Measurements from ENCODE around the gene EPHB3.

EPHB3 gene

DNA sequence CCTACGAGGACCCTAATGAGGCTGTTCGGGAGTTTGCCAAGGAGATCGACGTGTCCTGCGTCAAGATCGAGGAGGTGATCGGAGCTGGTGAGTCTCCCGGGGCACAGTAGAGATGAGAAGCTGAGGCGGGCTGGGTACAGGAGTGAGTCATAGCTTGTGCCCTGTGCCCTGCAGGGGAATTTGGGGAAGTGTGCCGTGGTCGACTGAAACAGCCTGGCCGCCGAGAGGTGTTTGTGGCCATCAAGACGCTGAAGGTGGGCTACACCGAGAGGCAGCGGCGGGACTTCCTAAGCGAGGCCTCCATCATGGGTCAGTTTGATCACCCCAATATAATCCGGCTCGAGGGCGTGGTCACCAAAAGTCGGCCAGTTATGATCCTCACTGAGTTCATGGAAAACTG lies 17.9 kb downstream of the EPHB3 start:
- DNase-seq (ENCODE audit: low read depth in 2 of 2, low spot score in 1 of 2): no peak

DNA sequence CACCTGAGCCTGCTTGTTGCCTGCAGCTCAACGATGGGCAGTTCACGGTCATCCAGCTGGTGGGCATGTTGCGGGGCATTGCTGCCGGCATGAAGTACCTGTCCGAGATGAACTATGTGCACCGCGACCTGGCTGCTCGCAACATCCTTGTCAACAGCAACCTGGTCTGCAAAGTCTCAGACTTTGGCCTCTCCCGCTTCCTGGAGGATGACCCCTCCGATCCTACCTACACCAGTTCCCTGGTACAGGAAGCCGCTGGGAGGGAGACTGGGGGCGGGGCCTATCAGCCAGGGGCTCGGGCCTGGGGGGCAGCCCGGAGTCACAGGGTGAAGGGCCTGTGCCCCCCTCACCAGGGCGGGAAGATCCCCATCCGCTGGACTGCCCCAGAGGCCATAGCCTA lies 18.8 kb downstream of the EPHB3 start:
- no peak for DNase-seq (ENCODE audit: low read depth in 2 of 2, low spot score in 1 of 2)

DNA sequence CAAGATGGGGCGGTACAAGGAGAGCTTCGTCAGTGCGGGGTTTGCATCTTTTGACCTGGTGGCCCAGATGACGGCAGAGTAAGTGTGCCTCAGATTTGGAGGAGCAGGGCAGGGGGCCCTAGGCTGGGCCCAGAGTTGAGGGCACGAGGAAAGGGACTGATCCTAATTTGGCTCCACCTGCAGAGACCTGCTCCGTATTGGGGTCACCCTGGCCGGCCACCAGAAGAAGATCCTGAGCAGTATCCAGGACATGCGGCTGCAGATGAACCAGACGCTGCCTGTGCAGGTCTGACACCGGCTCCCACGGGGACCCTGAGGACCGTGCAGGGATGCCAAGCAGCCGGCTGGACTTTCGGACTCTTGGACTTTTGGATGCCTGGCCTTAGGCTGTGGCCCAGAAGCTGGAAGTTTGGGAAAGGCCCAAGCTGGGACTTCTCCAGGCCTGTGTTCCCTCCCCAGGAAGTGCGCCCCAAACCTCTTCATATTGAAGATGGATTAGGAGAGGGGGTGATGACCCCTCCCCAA lies 19.8 kb downstream of the EPHB3 start:
- no peak for DNase-seq (ENCODE audit: low read depth in 2 of 2, low spot score in 1 of 2)

DNA sequence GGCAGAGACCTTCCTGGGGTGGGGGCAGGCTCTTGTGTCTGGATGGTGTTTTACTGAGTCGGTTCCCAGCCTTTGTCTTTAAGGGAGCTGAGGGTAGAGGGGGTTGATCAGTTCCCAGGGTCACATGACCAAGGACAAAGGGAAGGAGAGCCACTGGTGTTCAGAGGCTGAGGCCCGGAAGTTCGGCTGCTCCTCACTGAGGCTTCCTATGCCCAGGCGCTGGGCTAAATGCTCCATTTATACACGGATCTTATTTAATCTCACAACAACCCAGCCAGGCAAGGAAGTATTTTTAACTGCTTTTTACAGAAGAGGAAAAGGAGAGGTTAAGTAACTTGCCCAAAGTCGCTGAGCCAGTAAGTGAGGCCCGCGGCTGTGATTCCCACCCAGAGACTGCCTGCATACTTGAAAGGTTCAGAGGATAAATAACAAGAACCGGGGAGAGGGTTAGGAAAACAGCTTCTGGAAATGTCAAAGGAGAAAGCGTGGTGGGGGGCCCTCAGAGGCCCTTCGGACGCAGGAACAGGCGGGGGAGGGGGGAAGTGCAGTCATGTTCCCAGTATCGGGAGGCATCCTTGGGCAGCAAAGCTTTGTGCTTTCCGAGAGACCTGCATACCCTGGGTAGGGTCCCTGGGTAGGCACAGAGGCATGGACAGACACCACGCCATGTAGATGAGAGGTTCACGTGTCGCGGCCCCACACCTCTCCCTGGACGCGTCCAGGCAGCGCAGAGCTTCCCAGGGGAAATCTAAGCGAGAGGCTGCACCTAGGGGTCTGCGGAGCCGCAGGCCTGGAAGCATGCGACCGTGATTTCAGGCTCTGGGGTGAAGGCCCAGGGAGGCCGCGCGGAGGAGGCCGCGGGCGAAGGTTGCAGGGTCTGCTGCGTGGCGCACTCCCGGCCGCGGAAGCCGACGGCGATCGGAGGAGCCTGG lies 21.3 kb downstream of the EPHB3 start:
- no peak for DNase-seq (ENCODE audit: low read depth in 2 of 2, low spot score in 1 of 2)

DNA sequence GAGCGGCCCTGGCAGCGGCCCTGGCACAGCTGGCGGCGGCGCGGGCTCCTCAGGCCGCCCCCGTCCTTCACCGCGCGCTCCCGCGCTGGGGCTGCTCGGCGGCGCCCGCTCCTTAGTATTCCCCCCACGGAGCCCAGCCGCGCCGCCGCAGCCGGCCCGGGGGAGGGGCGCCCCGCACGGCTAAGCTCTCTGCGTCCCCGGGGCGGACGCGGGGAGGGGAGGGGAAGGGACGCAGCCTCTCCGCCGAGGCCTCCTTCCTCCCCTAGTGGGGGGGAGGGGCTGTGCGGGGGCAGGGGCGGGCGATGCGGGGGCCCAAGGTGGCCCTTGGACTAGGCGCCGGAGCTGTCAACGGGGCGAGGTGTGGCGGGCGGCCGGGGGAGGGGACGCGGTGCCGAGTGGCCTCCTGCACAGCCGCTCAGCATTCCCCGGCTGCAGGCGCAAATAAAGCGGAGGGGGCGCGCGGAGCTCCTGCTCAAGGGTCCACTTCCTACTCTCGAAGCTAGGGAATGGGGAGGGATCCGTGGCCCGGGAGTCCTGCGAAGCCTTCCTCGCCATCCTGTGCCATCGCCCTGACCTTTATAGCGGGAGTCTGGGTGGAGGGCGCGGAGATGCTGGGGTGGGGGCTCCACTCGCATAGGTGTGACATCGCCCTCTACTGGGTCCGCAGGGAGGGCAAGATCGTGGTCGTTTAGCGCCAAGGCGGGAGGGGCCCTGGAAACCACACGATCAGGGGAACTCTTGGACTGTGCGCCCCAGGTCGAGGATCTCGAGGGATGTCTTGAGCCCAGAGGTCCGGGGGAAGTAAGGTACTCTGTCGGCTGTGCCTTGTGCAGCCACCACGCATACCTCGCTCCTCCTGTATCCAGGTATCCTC lies 22.2 kb downstream of the EPHB3 start:
- no peak for DNase-seq (ENCODE audit: low read depth in 2 of 2, low spot score in 1 of 2)

DNA sequence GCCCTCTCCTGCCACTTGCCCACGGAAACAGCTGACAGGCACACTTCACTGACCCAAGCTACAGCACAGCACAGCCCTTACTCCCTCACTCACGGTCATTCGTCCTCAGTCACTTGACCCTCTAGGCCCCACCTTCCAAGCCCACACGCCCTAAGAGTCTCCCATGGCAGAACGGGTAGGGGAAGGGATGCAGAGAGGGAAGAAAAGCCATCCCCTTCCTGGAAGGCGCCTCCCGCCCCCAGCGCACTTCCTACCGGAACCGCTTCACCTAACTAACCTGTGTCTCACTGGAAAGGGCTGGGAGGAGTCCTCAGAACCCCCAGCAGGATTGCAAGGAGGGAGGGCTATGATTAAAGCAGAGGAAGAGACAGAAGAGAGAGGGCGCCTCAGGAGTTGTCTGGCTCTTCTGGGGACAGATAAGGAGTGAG lies 22.9 kb downstream of the EPHB3 start:
- no peak for DNase-seq (ENCODE audit: low read depth in 2 of 2, low spot score in 1 of 2)

DNA sequence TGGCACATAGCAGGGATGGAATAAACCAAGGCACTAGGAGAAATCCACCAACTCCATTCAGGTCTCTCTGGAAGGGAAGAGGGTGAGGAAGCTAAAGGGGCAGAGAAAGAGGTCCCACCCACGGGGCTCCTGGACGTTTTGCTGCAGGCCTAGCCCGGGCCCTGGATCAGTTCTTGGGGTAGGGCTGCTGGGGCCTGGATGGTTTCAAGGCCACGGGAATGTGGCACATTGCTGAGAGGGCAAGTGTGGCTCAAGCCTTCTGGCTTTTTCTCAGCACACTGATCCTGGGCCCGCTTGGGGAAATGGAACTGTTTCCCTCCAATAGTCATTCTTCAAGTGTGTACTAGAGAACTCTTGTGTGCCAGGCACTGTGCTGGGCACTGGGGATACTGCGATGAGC lies 24.0 kb downstream of the EPHB3 start:
- DNase-seq (ENCODE audit: low read depth in 2 of 2, low spot score in 1 of 2): no peak

DNA sequence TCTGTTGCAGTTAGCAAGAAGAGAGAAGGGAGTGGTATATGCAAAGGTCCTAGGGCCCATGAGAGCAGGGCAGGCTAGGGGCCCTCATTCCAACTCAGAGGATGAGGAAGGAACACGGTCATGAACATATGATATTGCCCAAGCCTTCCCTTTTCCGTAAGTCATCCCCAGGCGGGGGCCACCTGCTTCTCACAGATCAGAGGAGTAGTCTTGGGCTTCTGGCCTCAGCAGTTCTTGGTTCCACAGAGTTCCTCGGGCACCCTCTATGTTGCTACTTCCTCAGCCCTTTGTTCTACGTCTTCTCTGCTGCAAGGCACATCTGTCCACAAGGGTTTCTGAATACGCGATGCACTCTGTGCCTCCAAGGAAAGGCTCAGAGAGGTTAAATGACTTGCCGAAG lies 25.3 kb downstream of the EPHB3 start:
- no peak for DNase-seq (ENCODE audit: low read depth in 2 of 2, low spot score in 1 of 2)

DNA sequence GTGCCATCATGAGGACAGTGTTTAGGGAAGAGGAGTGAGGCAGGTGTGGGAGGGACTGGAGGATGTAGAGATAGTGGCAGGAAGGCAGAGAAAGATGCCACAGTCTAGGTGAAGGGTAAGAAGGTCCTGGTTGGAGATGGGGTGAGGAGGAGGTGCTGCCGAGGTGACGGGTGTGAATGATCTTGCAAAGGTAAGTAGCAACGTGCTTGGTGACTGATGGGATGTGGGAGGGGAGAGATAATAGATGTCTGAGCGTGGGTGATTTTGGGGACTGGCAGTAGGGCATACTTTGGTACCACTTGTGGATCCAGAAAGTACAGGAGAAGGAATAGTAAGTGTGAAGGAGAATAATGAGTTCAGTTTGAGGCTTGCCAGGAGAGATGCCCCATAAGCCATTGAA lies 27.2 kb downstream of the EPHB3 start:
- DNase-seq (ENCODE audit: low read depth in 2 of 2, low spot score in 1 of 2): no peak

DNA sequence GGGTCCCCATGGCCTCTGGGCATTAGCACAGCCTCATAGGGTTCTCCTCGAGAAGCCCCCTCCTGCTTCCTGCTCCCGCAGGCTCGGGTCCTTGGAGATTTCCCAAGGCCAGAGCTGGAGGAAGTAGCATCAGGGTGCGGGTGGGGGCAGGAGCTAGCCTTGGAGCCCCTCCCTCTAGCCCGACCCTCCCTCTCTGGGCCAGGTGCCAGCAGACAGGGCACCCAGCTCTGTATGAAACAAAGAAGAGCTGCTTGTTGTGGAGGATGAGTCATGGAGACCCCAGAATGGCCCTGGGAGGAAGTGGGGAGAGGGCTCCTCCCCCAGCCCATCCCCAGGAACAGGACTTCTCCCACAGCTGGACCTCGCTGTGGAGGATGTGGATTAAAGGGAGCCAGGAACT lies 29.2 kb downstream of the EPHB3 start:
- DNase-seq (ENCODE audit: low read depth in 2 of 2, low spot score in 1 of 2): no peak

DNA sequence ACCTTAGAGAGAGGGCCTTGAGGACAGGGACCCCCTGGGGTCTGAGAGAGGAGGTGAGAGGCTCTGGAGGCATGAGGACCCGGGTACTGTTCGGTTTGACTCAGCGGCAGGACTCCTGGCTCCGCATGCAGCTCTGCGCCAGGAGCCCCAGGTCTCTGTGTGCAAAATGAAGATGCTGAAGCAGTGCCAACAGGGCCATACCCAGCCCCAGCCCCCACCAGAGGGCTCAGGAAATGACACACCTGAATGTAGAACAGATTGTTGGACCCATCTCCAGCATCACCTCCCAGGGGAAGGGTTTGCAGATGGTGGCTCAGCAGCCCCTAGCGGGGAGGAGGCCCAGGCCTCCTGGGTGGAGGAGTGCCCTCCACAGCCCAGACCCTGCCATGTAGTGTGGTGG lies 30.2 kb downstream of the EPHB3 start:
- DNase-seq (ENCODE audit: low read depth in 2 of 2, low spot score in 1 of 2): no peak

DNA sequence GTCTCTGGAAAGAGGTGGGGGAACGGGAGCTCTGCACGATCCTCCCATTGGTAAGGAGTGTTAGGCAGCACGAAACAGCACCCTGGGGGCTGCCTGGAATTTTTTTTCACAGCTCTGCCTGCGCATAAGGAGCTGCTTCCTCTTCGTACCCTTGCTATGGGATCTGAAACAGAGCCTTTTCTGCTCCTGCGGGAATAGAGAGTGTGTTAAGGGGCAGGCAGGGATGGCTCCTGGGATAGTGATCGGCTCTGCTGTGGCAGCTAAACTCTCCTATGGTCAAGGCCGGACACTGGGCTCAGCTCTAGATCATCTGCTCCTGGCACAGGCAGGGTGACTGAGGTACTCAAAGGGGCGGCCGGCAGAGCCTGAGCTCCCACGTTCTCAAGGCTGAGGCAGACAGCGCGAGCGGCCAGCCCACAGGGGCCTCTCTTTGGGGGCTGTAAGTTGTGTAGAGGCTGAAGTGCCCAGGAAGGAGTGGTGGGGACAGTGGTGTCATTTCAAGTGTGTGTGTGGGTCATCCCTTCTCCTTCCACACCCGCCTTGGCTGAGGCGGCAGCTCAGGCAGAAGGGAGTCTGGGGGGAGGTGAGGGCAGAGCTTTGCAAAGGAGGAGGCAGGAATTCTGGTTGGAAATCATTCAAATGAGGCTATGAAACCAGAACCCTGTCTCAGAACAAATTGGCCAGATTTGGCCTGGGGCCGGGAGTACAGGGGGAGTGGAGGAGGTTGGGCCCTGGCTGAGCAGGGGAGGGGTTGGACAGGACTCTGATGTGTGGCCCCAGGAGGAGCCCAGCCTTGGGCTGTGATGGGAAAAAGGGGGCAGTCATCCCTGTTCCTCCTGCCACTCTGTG lies 31.0 kb downstream of the EPHB3 start:
- no peak for DNase-seq (ENCODE audit: low read depth in 2 of 2, low spot score in 1 of 2)

DNA sequence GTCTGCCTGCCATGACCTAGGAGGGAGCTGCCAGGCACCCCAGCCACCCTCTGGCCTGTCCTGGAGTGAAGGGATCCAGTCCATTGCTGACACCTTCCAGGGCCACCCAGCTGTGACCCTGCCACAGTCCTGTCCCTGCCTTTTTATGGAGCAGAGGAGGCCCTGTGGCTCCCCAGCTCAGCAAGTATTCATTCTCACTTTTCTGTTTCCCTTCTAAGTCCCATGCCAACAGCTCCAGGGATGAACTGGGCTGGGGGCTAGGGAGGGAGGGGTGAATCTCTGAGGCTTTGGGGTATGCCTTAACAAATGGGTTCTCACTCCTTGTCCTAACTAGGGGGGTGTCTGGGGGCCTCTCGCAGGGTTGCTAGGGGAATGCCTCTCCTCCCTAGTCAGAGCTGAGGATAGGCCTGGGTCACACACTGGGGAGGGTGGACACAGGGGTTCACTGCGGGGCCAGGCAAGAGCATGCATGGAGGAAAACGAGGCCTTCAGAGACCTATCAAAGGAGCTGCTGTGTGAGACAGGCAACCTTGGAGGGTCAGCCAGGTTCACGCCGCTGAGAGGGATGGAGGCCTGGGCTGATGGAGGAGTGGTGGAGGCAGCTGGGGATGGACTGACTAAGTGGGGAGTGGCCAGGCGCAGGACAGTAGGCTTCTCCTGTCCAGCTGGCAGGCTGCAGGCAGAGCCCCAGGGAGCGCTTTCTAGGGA lies 31.8 kb downstream of the EPHB3 start:
- no peak for DNase-seq (ENCODE audit: low read depth in 2 of 2, low spot score in 1 of 2)

DNA sequence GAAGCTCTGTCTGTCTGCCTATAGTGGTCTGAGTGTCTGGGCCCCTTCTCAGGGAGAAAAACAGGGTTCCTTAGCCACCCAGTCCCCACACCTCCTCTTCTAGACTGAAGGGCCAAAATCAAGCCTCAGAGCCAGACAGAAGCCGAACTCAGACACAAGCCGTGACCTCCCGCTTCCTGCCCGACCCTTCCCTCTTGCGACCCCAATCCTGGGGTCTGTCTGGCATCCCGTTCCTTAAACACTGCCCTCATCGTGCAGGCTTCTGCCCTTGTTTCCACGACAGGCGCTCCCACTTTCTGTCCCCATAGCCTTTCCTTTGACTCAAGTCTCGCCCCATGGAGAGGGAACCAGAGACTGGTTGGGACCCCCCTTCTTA lies 32.3 kb downstream of the EPHB3 start:
- no peak for DNase-seq (ENCODE audit: low read depth in 2 of 2, low spot score in 1 of 2)

DNA sequence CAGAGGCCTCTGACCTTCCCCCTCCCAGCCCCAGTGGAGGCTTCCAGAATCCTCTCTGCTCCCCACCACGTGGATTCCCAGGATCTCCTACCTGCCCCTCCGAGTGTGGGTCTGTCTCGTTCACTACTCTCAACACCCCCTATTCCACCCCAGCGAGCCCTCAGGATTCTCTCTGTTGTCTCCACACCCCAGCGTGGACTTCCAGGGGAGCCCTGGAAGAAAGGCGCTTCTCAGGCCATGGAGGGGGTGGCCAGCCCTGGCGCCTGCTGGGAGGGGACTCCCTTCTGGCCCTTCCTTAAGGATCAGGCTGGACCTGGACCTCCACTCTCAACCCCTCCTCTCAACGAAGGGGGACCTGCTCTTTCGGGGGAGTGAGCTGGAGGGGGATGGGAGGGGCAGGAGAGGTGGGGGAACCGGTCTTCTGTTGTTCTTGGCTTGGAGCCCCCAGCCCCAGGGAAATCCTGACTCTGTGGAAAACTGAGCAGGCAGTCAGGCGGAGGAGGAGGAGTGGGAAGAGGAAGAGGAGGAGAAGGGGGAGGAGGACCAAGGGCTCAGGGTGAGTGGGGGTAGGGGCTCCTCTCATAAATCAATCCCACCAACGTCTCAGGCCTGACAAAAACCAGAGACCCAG lies 32.9 kb downstream of the EPHB3 start:
- DNase-seq (ENCODE audit: low read depth in 2 of 2, low spot score in 1 of 2): no peak

DNA sequence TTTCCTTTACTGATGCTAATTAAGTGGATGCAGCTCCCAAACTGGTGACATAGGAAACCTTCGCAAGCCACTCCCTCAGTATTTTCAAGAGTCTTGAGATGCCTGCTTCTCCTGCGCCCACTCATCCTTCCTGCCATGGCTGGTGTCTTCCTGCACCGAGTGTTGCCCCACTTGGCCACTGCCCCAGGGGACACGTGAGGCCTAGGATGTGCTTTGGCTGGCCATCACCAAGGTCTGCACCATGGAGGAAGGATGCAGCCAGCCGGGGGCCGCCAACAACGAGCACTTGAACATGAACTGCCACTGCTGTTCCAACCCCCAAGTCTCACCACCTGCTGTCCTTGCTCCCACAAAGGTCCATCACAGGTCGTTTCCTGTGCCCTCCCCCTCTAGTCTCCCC lies 34.1 kb downstream of the EPHB3 start:
- DNase-seq (ENCODE audit: low read depth in 2 of 2, low spot score in 1 of 2): no peak

DNA sequence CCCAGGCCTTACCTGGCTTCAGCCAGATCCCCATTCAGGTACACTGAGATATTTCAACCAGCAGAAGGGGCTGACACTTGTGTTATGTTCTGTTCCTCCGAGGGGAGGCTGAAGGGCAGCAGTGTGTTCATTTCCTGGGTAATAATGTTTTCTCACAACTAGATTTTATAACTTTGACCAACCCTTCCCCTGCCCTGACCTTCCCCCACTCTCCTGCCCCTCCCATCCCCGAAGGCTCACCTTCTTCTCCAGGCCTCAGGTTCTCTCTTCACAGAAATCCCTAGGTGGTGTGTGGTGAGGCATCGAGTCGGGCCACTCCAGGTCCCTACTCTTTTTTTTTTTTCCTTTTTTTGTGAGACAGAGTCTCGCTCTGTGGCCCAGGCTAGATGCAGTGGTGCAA lies 34.6 kb downstream of the EPHB3 start:
- no peak for DNase-seq (ENCODE audit: low read depth in 2 of 2, low spot score in 1 of 2)

DNA sequence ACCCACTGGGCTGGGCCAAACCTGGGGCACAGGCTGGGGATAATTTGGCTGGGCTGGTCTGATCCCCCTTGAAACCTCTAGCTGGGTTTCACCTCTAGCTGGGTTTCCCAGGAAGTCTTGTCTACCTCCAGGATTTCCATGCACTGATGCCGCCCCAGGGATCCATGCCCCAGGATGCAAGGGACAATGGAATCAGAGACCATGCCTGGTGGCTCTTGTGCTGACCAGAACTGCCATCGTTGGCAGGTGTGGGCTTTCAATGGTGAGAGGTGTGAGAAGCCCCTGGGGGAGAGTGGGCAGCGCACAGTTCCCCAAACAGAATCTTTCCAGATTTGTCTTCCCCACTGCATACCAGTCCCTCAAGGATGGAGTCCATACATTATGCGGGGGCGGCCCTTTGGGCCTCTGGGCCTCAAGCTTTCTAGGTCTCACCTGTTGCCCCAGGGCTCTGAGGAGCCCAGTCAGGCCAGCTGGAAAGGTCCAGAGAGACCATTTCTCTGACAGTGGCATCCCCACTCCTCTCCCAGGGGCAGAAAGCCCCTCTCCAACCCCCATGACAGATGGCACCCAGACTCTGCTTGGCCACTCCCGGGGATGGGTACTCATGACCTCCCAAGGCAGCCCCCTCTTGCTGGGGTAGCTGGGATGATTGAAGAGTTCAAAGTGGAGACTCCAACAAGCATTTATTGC lies 35.4 kb downstream of the EPHB3 start:
- DNase-seq (ENCODE audit: low read depth in 2 of 2, low spot score in 1 of 2): no peak

DNA sequence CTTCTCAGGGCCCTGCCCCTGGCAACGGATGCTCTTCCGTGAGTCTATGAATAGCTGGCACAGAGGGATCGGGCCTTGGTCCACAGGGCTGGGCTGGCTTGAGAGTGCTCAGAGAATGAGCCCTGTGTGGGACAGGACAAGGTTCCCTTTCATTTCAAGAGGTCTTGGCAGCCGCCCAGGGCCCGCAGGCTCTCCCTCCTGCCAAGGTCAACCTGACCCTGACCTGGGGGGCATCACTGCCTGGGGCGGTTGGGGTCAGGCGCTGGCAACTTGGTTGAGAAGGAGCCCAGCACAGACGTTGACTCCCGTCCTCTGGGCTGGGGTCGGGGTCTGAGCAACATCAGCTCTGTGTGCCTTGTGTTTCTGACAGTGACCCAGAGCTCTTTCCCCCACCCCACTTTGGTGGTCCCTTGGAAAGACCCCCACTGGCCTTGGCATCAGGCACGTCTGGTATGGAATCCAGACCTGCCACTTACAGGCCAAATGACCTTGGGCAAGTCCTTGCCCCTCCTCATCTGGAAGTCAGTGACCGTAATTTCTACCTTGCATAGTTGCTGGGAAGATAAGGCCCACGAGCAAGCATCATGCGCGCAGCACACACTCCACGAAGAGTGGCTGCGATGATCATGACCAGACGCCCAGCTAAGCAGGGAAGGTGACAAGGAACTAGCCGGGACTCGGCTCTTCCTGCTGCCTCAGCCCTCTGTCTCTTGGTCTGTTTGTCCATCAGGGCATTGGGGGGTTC lies 36.4 kb downstream of the EPHB3 start:
- DNase-seq (ENCODE audit: low read depth in 2 of 2, low spot score in 1 of 2): no peak
